HG03139 (cell line): ENCODE data around the gene KMT5C.

ENCODE experiments used
- ATAC-seq: cut with Tn5 transposase; IDR thresholded peaks from one replicate; pipeline ENCODE4 v1.9.1; 2021; ENCODE audit not compliant: unreplicated experiment

KMT5C gene

DNA sequence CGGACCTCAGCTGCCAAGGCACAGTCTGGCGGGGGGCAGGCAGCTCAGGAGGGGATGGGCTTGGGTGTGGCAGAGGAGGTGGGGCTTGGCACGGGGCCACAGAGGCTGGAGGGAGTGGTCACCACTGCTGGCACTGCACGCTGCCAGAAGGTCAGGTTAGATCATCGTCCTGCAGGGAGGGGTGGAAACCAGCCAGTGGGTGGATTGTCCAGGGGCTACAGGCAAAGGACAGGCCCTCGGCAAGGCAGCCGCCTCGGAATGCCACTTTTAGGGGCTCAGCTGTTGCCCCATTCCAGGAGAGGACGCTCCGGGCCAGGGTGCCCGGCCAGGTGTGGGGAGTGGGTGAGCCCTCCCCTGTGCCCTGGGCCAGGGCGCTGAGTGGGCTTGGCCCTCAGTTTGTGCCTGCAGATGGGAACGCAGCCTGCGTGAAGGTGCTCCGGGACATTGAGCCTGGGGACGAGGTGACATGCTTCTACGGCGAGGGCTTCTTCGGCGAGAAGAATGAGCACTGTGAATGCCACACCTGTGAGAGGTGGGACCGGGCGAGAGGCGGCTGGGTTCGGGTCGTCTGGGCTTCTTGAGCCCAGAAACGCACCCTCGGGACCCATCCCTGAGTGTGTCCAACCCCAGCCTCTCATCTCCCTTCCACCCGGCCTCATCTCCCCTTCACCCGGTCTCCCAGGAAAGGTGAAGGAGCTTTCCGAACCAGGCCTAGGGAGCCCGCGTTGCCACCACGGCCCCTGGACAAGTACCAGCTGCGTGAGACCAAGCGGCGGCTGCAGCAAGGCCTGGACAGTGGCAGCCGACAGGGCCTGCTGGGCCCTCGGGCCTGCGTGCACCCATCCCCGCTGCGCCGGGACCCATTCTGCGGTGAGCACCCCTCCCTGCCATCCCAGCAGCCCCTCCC lies 6.4 kb downstream of the KMT5C start:
- no peak for ATAC-seq

DNA sequence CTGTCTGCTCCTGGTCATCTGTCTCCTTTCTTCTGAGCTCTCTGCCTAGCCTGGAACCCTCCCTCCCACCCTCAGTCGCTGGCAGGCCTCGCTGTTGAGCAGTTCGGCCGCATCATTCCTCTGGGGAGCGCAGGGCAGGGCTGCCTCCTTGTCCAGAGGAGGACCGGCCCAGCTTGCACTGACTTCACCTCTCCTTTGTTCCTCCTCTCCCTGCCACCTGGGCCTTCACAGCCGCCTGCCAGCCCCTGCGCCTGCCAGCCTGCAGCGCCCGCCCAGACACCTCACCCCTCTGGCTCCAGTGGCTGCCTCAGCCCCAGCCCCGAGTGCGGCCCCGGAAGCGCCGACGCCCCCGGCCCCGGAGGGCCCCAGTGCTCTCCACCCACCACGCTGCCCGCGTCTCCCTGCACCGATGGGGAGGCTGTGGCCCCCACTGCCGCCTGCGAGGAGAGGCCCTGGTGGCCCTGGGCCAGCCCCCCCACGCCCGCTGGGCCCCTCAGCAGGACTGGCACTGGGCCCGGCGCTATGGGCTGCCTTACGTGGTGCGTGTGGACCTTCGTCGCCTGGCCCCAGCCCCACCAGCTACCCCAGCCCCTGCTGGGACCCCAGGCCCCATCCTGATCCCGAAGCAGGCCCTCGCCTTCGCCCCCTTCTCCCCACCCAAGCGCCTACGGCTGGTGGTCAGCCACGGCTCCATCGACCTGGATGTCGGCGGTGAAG lies 7.2 kb downstream of the KMT5C start:
- no peak for ATAC-seq

DNA sequence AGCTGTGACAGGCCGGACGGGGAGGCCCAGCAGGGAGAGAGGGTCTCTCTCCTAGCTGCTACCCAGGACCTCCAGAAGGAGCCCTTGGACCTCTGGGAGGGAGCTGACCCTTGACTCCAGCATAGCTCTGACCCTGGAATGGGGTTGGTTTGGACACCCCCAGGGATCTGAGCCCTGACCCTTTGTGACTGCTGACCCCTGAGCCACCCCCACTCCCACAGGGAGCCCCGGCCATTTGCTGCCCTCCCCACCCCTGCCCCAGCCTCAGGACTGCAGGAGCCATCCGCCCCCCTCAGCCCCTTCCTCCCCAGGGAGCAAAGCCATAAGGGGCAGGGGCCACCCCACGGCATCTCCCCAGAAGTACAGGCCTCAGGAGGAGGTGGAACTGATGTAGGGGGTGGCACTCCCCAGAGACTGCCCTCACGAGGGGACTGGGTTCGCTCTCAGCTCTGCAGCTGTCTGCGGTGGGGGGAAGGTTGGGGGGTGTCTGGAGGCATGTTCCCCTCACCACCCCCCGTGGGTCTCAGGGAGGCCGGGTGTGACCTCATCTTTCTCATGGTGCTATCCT lies 7.8 kb downstream of the KMT5C start:
- ATAC-seq: no peak

DNA sequence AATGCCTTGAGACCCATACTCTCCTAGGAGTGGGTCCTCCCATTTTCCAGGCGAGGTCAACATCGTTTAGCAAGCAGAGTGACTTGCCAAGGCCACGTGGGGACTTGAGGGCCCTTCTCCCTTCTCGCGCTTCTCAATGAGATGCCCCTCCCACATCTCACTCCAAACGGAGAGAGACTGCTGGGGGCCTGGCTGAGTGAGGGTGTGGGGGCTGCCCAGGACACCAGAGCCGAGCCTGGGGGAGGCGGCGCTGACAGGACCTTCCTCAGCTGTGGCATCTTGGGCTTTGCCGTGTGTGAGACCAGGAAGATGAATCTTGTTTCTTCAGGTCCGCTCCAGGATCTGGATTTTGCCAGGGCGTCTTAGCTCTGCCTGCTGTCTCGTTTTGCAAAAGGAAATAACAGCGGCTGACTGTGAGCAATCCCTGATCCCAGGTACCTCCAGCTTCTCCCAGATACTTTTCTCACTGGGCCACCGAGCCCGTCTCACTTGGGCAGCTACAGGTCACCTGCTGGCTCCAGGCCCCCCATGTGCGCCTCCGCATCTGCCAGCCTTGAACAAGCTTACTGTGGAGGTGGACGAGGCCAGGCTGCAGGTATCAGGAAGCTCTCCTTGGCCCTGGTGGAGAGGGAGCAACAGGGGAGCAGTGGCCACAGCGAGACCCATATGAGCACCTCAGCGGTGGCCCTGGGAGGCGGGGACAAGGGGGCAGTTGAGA lies 8.8 kb downstream of the KMT5C start:
- no peak for ATAC-seq

DNA sequence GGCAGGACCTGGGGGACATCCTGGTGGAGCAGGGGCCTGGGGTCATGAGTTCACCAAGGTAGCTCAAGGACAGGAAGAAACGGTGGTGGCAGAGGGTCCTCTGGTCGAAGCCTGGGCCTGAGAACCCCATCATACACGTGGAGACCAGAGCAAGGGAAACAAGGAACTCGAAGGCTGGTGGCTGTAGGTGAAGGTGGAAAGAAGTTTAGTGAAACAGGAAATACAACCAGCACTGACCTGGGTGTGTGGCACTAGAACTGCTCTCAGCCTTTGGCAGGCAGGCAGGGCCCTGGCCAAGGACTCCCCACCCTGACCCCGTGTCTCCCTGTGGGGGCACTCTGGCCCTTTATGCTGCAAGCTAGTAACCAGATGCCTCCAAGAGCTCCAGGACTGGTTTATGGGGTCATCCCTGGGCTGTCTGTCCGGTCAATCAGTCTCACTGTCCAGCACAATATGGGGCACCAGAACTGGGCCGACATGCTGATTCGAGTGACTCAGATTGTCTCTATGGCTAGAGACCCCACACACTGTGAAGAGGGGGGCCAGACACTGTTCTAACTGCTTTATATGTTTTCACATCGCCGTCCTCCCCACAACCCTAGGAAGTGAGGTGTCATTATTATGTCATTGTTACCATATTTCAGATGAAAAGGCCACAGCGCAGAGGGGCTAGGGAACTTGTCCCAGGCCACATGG lies 11.1 kb downstream of the KMT5C start:
- no peak for ATAC-seq

DNA sequence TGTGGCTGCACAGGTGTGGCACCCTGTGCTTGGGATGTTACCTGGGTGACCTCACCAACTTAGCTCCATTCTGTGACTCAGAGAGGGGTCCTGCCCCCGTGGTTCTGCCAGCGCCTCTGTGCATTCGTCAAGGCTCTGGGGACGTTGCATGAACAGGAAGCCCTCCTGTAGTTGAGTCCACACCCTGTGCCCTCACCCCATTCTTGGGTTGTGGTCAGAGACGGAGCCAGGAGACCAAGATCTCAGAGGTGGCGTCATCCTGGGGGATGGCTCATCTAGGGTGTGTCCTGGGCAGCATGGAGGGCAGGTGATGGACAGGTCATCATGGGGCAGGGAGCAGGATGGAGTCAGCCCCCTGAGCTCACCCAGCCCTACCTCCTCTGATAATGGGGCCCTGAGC lies 12.4 kb downstream of the KMT5C start:
- ATAC-seq: no peak

DNA sequence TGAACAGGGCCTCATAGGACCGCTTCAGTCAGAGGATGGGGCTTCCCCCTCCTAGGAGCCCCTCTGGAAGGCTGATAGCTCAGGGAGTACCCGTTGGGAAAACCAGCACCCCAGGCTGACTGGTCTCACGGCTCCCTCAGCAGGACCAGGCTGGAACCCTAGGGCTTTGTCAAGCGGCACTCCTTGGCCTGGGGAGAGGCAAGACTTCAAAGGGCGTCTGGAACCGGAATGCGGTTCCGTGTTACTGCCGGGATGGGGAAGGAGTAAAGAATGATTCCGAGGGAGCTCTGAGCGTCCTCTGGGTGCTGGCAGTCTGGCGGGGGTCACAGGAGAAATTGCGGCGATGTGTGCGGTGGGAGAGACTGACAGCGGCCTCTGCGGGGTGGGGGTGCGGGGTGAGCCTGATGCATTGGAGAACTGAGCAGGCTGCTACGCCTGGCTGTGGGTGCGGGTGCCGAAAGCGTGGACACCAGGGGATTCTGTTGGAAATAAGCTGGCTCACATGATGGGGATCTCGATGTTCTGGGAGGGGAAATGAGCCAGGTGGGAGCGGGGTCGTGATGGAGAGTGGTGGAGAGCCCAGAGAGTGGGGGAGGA lies 13.0 kb downstream of the KMT5C start:
- no peak for ATAC-seq

DNA sequence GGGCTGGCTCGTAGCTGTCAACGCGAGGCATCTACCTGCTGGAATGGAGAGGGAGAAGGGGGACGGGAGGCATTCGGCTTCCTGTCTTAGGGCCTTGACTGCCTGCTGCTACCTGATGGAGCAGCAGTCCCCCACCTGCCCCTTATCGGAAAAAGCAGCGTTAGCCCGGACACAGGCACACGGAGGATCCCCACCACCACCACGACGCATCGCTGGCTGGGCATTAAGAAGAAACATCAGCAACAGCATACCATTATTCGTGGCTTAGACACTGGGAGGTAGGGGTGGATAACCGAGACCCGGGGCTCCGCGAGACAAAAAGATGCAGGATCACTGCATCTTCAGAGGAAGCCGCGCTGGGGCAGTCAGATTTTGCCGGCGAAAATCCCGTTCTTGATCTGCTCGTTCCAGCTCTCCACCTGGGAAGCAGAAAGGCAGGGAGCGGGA lies 13.7 kb downstream of the KMT5C start:
- no peak for ATAC-seq

DNA sequence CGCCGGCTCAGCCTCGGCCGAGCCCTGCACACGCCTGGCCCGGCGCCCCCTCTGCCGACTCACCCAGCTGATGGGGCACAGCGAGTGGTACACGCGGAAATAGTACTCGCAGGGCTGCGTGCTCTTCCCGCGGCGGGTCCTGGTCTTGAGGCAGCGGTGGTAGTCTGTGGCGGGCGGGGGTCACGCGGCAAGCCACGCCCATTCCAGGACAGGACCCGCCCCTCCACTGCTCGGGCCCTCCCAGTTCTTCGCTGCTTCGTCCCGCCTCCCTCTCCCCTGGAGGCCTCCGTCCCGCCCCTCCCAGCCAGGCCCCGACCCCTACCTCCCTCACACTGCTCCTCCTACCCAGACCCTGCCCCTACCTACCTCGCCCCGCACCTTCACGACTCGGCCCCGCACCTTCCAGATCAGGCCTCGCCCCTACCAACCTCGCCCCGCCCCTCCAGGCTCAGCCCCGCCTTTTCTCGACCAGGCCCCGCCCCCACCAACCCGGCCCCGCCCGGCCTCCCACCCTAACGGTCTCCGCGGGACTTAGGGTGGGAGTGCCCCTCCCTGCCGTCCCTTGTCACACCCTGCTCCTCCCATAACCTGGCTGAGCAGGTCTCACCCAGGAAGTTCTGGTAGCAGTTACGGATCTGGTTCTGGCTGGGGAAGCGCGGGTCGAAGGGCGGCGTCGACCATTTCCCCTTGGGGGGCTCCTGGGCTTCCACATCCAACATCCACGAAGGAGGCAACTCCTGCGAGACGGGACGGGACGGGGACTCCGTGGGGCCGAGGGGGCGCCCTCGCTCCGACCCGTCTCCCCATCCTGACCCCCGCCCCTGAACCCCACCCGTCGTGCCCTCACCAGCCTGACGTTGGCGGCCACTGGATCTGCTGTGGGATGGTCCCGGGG lies 14.4 kb downstream of the KMT5C start:
- ATAC-seq: no peak

DNA sequence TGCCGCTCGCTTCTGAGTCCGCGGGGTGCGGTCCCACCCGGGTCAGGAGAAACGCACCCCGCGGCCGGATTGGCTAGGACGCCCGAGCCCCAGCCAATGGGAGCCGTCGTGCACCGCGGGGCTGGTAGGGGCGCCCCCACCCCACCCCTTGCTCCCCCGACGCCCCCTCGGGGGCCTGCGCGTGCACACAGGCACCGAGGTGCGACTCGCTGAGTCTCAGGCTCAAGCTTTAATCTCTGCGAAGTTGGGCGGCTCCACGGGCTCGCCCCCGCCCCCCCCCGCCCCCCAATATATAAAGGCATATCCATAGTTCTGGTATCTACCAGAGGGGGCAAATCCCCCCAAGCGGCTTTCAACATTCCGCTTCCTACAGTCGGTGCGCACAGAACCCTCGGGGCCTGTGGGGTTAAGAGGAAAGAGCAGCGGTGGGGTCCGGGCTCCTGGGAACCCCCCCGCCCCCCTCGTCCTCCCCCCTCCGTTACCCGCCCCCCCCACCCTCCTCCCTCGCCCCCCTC lies 15.1 kb downstream of the KMT5C start, which contains the start of gene COX6B2:
COX6B2 (minus strand) TSS at position 22 of the 515 bp plus-strand sequence. CDS start 198 bp downstream, outside the sequence.
- no peak for ATAC-seq

DNA sequence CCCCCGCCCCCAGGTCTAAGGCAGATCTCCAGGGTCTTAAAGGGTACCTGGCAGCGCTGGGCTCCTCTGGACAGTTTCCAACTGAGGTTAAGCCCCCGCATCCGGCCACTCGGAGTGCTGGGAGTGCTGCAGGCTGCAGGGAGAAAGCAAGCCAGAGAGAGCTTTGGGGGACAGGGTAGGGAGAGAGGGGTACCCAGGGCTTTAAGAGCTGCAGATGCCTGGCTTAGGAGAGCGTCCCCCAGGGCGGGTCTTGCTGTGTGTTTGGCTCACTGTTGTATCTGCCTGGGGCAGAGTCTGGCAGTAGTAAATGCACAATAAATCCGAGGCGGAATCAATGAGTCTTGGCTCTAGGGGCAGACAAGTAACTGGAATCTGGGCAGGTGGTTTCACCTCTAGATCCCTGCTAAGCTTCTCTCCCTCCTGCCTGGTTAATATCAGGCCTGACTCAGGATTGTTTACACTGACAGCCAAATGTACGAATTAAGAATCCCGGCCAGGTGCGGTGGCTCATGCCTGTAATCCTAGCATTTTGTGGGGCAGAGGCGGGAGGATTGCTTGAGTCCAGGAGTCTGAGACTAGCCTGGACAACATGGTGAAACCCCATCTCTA lies 15.6 kb downstream of the KMT5C start:
- ATAC-seq: no peak

DNA sequence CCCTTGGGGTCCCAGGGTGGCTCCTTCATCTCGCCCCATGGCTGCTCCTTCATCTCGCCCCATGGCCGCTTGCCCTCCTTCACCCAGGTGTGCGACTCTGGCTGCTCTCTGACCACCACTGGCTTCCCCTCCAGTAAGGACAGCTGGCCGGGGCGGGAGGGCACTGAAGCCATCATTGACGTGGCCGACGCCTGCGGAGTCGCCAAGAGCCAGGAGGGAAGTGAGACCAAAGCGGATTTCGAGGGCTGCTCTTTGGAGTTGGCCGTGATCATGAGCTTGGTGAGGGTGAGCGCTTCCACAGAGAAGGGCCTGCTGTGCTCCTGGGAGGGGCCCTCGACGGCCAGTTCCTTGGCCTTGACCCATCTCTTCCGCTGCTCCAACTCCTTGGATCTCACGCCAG lies 18.8 kb downstream of the KMT5C start:
- ATAC-seq: no peak

DNA sequence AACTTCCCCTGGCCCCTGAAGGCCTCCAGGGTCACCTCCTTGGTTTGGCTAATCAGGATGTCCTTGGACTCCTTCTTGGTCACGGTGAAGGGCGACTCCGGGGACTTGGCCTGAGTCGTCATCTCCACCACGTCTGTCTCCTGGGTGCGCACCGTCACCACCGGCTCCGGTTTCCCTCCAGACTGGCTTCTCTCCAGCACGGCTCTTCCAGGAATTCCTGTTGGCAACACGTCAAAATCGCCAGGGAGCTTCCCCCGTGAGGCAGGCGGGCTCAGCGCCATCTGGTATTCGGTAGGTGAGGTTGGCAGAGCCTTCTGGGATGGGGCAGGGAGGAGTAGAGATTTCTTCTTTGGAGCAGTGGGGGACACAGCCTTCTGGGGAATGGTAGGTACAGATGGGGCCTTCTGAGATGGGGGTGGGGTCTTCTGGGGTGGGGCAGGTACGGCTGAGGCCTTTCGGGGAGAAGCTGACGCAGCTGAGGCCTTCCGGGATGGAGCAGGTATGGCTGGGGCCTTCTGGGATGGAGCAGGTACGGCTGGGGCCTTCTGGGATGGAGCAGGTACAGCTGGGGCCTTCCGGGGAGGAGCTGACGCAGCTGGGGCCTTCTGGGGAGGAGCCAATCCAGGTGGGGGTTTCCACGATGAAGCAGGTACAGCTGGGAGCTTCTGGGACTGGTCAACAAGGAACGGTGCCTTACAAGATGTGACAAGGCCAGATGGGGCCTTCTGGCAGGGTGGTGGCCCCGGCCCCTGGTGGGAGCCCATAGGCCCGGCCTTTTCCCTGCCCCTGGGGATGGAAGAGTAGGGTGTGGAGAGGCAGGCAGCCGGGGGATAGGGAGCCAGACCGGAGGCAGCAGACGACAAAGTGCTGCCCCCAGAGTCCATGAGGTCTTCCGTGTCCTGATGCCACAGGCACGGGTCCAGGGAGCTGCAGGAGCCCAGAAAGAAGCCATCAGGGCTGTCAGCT lies 19.6 kb downstream of the KMT5C start:
- no peak for ATAC-seq

DNA sequence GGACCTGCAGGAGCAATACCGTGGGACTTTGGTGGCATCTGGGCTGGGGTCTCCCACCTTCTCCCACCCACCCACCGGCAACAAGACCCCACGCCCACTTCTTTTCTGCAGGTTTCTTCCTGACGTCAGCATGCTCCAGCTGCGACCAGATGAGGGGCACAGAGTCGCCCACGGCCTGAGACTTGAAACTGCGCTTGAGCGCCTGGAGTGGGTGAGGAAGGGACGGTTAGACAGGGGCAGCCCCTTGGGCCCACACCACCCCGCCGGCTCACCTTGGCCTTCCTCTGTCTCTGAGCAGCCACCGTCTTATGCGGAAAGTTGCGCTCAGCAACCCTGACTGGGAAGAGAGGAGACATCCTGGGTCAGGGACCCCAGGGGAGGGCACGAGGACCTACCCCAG lies 21.2 kb downstream of the KMT5C start:
- ATAC-seq: no peak

DNA sequence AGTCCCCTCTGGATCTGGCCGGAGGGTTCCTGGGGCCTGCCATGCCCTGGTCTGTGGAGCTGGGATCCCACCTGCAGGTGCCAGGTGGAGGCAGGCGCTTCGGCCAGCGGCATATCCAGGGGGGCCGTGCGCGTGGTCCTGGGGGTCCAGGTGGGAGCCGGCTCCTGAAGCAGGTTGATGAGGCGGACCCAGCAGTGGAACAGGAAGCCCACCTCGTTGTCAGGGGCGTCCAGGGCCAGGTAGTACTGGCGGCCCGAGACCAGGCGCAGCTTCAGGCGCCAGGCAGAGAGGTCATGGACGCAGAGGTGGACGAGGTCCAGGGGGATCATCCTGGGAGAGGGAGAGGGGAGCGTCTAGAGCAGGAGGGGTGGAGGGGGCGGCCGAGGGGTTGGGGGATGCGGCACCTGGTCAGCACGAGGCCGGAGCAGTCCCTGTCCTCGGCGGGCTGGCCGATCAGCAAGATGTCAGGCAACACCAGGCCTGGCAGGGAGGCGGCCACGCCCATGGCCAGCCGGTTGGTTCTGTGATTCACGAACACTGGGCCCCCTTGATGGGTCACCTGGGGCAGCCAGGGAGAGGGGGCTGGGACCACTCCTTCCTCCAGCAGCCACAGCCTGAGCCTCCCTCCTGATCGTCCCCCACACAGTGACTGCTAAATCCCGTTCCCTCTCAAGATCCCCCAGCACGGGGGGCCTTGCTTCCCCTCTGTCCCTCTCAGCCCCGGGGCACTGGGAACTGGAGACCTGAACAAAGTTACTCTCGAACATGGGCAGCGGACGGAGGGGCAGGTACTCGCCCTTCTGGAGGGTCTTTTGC lies 22.7 kb downstream of the KMT5C start:
- ATAC-seq: no peak

DNA sequence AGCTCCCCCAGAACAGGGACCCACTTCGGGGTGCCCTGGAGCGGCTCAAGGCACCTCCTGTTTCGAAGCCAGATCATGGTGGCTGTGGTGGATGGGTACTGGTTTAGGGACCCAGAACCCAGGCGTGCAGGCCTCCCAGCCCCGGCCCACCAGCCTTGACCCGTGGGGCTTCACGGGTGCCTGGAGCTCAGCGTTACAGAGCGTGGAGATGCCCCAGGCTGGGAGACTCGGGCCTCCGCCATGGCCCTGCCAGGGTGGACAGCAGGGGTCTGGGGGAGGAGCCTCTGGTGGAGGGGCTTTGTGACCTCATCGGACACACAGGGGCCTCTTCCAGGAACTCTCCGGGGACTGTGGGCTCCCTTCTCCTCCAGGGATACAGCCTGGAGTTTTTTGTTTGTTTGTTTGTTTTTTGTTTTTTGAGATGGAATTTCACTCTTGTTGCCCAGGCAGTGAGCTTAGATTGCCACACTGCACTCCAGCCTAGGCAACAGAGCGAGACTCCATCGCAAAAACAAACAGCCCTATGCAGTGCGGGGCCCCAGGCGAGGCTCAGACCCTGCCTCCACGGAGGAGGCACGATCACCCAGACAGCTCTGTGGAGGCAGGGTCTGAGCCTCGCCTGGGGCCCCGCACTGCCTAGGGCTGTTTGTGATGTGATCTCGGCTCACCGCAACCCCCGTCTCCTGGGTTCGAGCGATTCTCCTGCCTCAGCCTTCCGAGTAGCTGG lies 23.5 kb downstream of the KMT5C start, which contains the start of gene GARIN5B:
GARIN5B (minus strand) TSS at position 271 of the 727 bp plus-strand sequence; CDS start at position 77, 194 bp downstream.
- ATAC-seq: no peak
